PC-3 (cell line): ENCODE results near the gene NR2C2. TPM values are rescaled to one million over a fixed set of nuclear protein-coding genes. Genes with fewer than 3 reads are reported as not detected.

Experiments
- ATAC-seq: fragments of 200-7000 bp; cut with Tn5 transposase; 2 replicates; pipeline ENCODE4 v1.9.1; 2020; ENCODE audit warnings: mild to moderate bottlenecking, moderate library complexity
- BruUV-seq: library from RNA; stranded (reverse); fragments of 400-500 nt; replicated peaks from 2 replicates; lab custom pipeline; 2021; lab: Mats Ljungman, UMichigan
- CTCF ChIA-PET: fragments of 300-600 bp; sonication (Branson Sonifier 250); formaldehyde crosslinking; loops from one replicate; lab custom pipeline; 2022; ENCODE audit warnings: antibody characterized with exemption; lab: Charles Lee
- POLR2A ChIA-PET: fragments of 300-600 bp; sonication (Branson Sonifier 250); formaldehyde crosslinking; loops from one replicate; lab custom pipeline; 2022; ENCODE audit warnings: antibody characterized with exemption; ENCODE audit not compliant: unreplicated experiment; lab: Charles Lee
- DNase-seq: peaks from one replicate; pipeline ENCODE4 v3.0.0-alpha.2; 2015
- H2AFZ ChIP-seq: fragments of 300-600 bp; sonication (generic); 2 replicates; pipeline ENCODE4 v1.6.0; 2016; ENCODE audit warnings: antibody characterized with exemption, low read length
- H3F3A ChIP-seq: fragments of 300-600 bp; sonication (generic); one replicate; pipeline ENCODE4 v1.6.0; 2017; ENCODE audit warnings: antibody characterized with exemption, low read length, control low read depth, mild to moderate bottlenecking; ENCODE audit not compliant: unreplicated experiment
- H3K27ac ChIP-seq: fragments of 300-600 bp; sonication (generic); 2 replicates; pipeline ENCODE4 v1.5.1; 2016; ENCODE audit warnings: mild to moderate bottlenecking, low read length
- H3K27me3 ChIP-seq: fragments of 300-600 bp; sonication (generic); 2 replicates; pipeline ENCODE4 v1.6.1; 2016; ENCODE audit warnings: low read length, mixed read lengths
- H3K36me3 ChIP-seq: fragments of 300-600 bp; sonication (generic); 2 replicates; pipeline ENCODE4 v1.6.1; 2016; ENCODE audit warnings: low read depth, mixed run types, low read length, mixed read lengths
- H3K4me1 ChIP-seq: fragments of 300-600 bp; sonication (generic); 2 replicates; pipeline ENCODE4 v1.5.1; 2016; ENCODE audit warnings: low read length; ENCODE audit not compliant: insufficient read depth
- H3K4me2 ChIP-seq: fragments of 300-600 bp; sonication (generic); 2 replicates; pipeline ENCODE4 v1.6.0; 2016; ENCODE audit warnings: low read length
- H3K4me3 ChIP-seq: fragments of 300-600 bp; sonication (generic); 2 replicates; pipeline ENCODE4 v1.5.1; 2016; ENCODE audit warnings: mild to moderate bottlenecking, low read length, mixed read lengths
- H3K79me2 ChIP-seq: fragments of 300-600 bp; sonication (generic); 2 replicates; pipeline ENCODE4 v1.6.1; 2017; ENCODE audit warnings: low read length, mixed read lengths
- H3K9ac ChIP-seq: fragments of 300-600 bp; sonication (generic); 2 replicates; pipeline ENCODE4 v1.6.0; 2016; ENCODE audit warnings: mild to moderate bottlenecking, low read length
- H3K9me2 ChIP-seq: fragments of 300-600 bp; sonication (generic); replicated peaks from 2 replicates; pipeline ENCODE4 v1.6.1; 2016; ENCODE audit warnings: mixed run types, low read length, mixed read lengths
- H3K9me3 ChIP-seq: fragments of 300-600 bp; sonication (generic); 2 replicates; pipeline ENCODE4 v1.6.1; 2016; ENCODE audit warnings: low read length, mixed read lengths
- H4K20me1 ChIP-seq: fragments of 300-600 bp; sonication (generic); 2 replicates; pipeline ENCODE4 v1.6.1; 2016; ENCODE audit warnings: low read length, mixed read lengths
- EZH2 ChIP-seq: fragments of 300-600 bp; sonication (generic); IDR thresholded peaks from one replicate; pipeline ENCODE4 v1.6.1; 2017; ENCODE audit warnings: antibody characterized with exemption, mild to moderate bottlenecking, low read length; ENCODE audit not compliant: unreplicated experiment
- EZH2phosphoT487 ChIP-seq: fragments of 300-600 bp; sonication (generic); IDR thresholded peaks from 2 replicates; pipeline ENCODE4 v1.6.1; 2018; ENCODE audit warnings: mild to moderate bottlenecking, antibody characterized with exemption, low read length, borderline replicate concordance
- intact Hi-C: fragments of 100-400 bp; cut with micrococcal nuclease; formaldehyde crosslinking; loops from 2 replicates; pipeline ENCODE4 v1.9.0; 2023
- total RNA-seq: library from RNA; depleted of rRNA; stranded (reverse); fragments of >200 nt; gene quantifications from 2 replicates; pipeline ENCODE4 v1.2.3, GENCODE V29; 2014
- TF ChIP-seq, protein P1 (sequence below): fragments of 300-600 bp; sonication (generic); conservative IDR thresholded peaks from 2 replicates; pipeline ENCODE4 v1.5.1; 2017; ENCODE audit warnings: antibody characterized with exemption, low read depth, mild to moderate bottlenecking, low read length

The NR2C2 gene
- total RNA-seq, 1 experiment from 2014 or later, result 21.9 TPM

GRCh38 chr3:15071699-15072098 is 124.3 kb downstream of the NR2C2 start:
- H3K4me3 ChIP-seq, result no peak overlapping the region
- H3K9me3 ChIP-seq, result no peaks in the 10 kb centered on the region
- no peak for DNase-seq
- intact Hi-C loops, result no loop called here
- CTCF ChIA-PET, result no interaction called here
- H3K36me3 ChIP-seq, result peaks cover 43% of the 10 kb centered on the region
- H3K9me2 ChIP-seq, result no peaks in the 10 kb centered on the region
- H3K27me3 ChIP-seq, result no peaks in the 10 kb centered on the region
- POLR2A ChIA-PET, result no interaction called here
- no peak overlapping the region for H2AFZ ChIP-seq
- H3K27ac ChIP-seq, result no peak overlapping the region
- no peaks in the 10 kb centered on the region for H4K20me1 ChIP-seq
- H3K9ac ChIP-seq, result no peak overlapping the region
- TF ChIP-seq EZH2phosphoT487 (no peak), EZH2 (no peak)
- TF ChIP-seq, protein P1, sequence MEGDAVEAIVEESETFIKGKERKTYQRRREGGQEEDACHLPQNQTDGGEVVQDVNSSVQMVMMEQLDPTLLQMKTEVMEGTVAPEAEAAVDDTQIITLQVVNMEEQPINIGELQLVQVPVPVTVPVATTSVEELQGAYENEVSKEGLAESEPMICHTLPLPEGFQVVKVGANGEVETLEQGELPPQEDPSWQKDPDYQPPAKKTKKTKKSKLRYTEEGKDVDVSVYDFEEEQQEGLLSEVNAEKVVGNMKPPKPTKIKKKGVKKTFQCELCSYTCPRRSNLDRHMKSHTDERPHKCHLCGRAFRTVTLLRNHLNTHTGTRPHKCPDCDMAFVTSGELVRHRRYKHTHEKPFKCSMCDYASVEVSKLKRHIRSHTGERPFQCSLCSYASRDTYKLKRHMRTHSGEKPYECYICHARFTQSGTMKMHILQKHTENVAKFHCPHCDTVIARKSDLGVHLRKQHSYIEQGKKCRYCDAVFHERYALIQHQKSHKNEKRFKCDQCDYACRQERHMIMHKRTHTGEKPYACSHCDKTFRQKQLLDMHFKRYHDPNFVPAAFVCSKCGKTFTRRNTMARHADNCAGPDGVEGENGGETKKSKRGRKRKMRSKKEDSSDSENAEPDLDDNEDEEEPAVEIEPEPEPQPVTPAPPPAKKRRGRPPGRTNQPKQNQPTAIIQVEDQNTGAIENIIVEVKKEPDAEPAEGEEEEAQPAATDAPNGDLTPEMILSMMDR, result no peak
- H3K79me2 ChIP-seq, result no peaks in the 10 kb centered on the region
- no TSS peak for BruUV-seq
- H3K4me1 ChIP-seq, result no peaks in the 10 kb centered on the region
- ATAC-seq, result no peak
- no peak overlapping the region for H3K4me2 ChIP-seq
- H3F3A ChIP-seq, result no peaks in the 10 kb centered on the region

GRCh38 chr3:15074500-15074899 is 127.1 kb downstream of the NR2C2 start:
- H3K9me2 ChIP-seq, result no peaks in the 10 kb centered on the region
- H3K9ac ChIP-seq, result no peak overlapping the region
- DNase-seq (no peak), ATAC-seq (no peak)
- H3K4me1 ChIP-seq, result no peaks in the 10 kb centered on the region
- intact Hi-C loops, result no loop called here
- no peak overlapping the region for H2AFZ ChIP-seq
- no TSS peak for BruUV-seq
- no peaks in the 10 kb centered on the region for H3K79me2 ChIP-seq
- H3K36me3 ChIP-seq, result peaks cover 62% of the 10 kb centered on the region
- POLR2A ChIA-PET, result no interaction called here
- H3F3A ChIP-seq, result no peaks in the 10 kb centered on the region
- no peaks in the 10 kb centered on the region for H3K27me3 ChIP-seq
- CTCF ChIA-PET, result no interaction called here
- no peak overlapping the region for H3K4me2 ChIP-seq
- TF ChIP-seq EZH2 (no peak), EZH2phosphoT487 (no peak)
- TF ChIP-seq, protein P1, result no peak
- H3K4me3 ChIP-seq, result no peak overlapping the region
- no peaks in the 10 kb centered on the region for H4K20me1 ChIP-seq
- H3K27ac ChIP-seq, result no peak overlapping the region
- H3K9me3 ChIP-seq, result no peaks in the 10 kb centered on the region

GRCh38 chr3:15079091-15079490 is 131.7 kb downstream of the NR2C2 start:
- H3K4me1 ChIP-seq, result no peaks in the 10 kb centered on the region
- no TSS peak for BruUV-seq
- TF ChIP-seq EZH2phosphoT487, result no peak
- TF ChIP-seq, protein P1, result no peak
- TF ChIP-seq EZH2, result no peak
- intact Hi-C loops, result no loop called here
- ChIA-PET CTCF (no interaction called here), POLR2A (no interaction called here)
- no peak for ATAC-seq
- peaks cover 73% of the 10 kb centered on the region for H3K36me3 ChIP-seq
- no peak overlapping the region for H3K4me3 ChIP-seq
- no peak for DNase-seq
- no peak overlapping the region for H3K4me2 ChIP-seq
- H4K20me1 ChIP-seq, result no peaks in the 10 kb centered on the region
- H3K9ac ChIP-seq, result no peak overlapping the region
- no peaks in the 10 kb centered on the region for H3F3A ChIP-seq
- no peaks in the 10 kb centered on the region for H3K27me3 ChIP-seq
- H3K9me2 ChIP-seq, result no peaks in the 10 kb centered on the region
- no peak overlapping the region for H3K27ac ChIP-seq
- H2AFZ ChIP-seq, result no peak overlapping the region
- H3K79me2 ChIP-seq, result no peaks in the 10 kb centered on the region
- H3K9me3 ChIP-seq, result no peaks in the 10 kb centered on the region
